GM12891 (cell line): ENCODE data around the gene TEX29.

Experiments used
- PAX5 ChIP-seq: IDR thresholded peaks from 2 replicates; pipeline ENCODE4 v1.6.1; 2011; ENCODE audit warnings: low read length, moderate library complexity, mild to moderate bottlenecking; ENCODE audit not compliant: insufficient read depth, severe bottlenecking
- POLR2A ChIP-seq: IDR thresholded peaks from 2 replicates; pipeline ENCODE4 v1.6.1; 2011; ENCODE audit warnings: low read depth, low read length, control low read depth
- POLR2AphosphoS5 ChIP-seq: IDR thresholded peaks from 2 replicates; pipeline ENCODE4 v1.6.1; 2011; ENCODE audit warnings: low read depth, low read length, control low read depth
- SPI1 ChIP-seq: IDR thresholded peaks from 2 replicates; pipeline ENCODE4 v1.6.1; 2011; ENCODE audit warnings: low read depth, low read length, control low read depth
- TAF1 ChIP-seq: IDR thresholded peaks from 2 replicates; pipeline ENCODE4 v1.6.1; 2011; ENCODE audit warnings: low read depth, low read length, control low read depth

DNA sequence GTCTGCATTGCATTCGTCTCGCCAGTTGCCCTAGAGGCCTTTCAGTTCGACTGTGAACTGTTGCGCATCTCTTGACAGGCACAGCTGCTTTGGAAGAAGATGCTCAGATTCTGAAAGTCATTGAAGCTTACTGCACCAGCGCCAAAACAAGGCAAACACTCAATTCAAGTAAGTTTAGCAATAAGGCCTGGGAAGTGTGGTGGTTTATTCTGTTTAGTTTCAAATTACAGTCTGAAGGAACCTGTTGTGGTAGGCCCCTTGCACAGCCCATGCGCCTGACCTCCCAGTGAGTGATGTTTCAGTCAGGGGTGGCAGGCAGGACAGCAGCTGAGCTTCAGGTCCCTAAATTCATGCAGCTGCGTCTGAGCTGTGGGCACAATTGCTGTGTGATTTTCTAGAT, 32.2 kb upstream of the TEX29 start:
- TF ChIP-seq POLR2A (no peak), PAX5 (no peak), TAF1 (no peak), POLR2AphosphoS5 (no peak), SPI1 (no peak)
